NT2/D1 (cell line): ENCODE data around the gene SLC30A7.

Experiments used
- YY1 ChIP-seq: IDR thresholded peaks from 2 replicates; pipeline ENCODE4 v1.6.1; 2011; ENCODE audit not compliant: insufficient read length, insufficient read depth
- ZNF274 ChIP-seq: IDR thresholded peaks from 2 replicates; pipeline ENCODE4 v1.6.1; 2011; ENCODE audit warnings: mild to moderate bottlenecking, low read depth, low read length

DNA sequence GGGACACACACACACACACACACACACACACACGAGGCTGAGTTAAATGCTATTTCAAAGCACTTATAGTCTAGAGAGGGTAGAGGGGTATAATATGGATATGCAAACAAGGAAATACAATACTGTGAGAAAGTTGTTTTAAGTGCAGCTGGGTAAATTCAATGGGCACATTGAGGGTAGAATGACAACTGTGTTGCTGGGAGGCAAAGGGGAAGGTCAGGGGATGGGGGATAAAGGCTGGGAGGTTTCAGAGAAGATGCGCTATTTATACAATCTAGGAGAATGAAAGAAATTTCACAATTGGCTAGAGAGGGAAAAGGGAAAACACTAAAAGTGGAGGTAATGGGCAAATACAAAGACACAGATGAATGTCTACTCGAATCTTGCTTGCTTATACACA, 20.7 kb upstream of the SLC30A7 start:
- no peak for TF ChIP-seq ZNF274
- no peak for TF ChIP-seq YY1
